ENCODE measurements around the gene TMCO4.
A peak's percentile ranks its signal among the peaks of the same experiment; 100 is the strongest.
"Not testable (repeated sequence)": the region's sequence is repeated elsewhere in the genome, so short reads cannot be mapped to it uniquely, and the experiment has no call there.

Gene TMCO4

GRCh38 chr1:19799230-19800075, at the start of gene TMCO4:
TSS of gene TMCO4 (minus strand) at chr1:19799916. CDS start at chr1:19780758, 19,158 bp downstream.
- peak; percentile 27 for TF ChIP-seq CTCF (conservative IDR thresholded peaks at IDR 0.05; ENCODE audit: control insufficient read depth, insufficient read depth, low read depth, low read length)
- peak; percentile 31 for DNase-seq (ENCODE audit: low read depth)
- peak within 1 kb of the TSS; percentile 48 for H3K4me3 ChIP-seq (ENCODE audit: control insufficient read depth, low read depth, low read length)

DNA sequence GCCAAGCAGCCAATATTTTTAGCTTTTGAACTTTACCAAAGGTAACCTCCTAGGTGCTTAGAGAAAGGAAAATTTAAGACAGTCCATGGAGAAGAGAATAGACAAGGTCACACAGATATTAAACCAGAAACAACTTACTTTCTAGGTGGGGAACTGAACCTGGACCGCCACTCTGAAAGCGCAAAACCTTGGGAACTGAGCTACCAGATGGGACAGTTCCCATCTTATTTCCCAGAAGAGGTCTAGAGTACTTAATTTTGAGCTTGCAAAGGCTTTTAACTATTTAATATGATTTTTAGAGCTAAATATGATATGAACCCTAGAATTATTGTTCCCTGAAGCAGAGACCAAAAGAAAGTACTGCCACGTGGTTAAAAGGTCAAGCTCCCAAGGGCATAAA, 49.6 kb upstream of the TMCO4 start:
- DNase-seq (ENCODE audit: low read depth): not testable (repeated sequence)

GRCh38 chr1:19847334-19847733, 47.6 kb upstream of the TMCO4 start:
- DNase-seq (ENCODE audit: low read depth); H3K4me3 ChIP-seq (ENCODE audit: control insufficient read depth, low read depth, low read length): not testable (repeated sequence)

More for the DNA sequence above, 49.6 kb upstream of the TMCO4 start:
- not testable (repeated sequence) for H3K4me3 ChIP-seq (ENCODE audit: control insufficient read depth, low read depth, low read length)

DNA sequence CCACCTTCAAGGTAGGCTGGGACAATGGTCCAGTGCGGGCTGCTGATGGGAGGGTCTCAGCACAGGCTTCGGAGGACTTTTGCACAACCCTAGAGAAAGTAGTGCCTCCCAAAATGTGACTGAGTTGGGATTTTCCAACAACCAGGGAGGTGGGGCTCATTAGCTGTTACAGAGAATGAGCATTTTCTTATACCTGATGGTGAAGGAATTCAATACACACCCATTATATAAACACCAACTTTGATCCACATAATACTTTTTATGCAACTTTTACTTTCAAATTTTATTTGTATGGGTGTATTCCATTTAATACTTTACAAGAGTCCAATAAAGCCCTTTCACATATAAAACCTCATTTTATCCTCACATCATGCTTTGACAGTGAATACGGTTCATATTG, 46.6 kb upstream of the TMCO4 start:
- no peak overlapping the region for H3K4me3 ChIP-seq (ENCODE audit: control insufficient read depth, low read depth, low read length)
- no peak for TF ChIP-seq CTCF (conservative IDR thresholded peaks at IDR 0.05; ENCODE audit: control insufficient read depth, insufficient read depth, low read depth, low read length)
- DNase-seq (ENCODE audit: low read depth): no peak

GRCh38 chr1:19845555-19845954, 45.8 kb upstream of the TMCO4 start:
- TF ChIP-seq CTCF (conservative IDR thresholded peaks at IDR 0.05; ENCODE audit: control insufficient read depth, insufficient read depth, low read depth, low read length): no peak
- DNase-seq (ENCODE audit: low read depth): no peak
- H3K4me3 ChIP-seq (ENCODE audit: control insufficient read depth, low read depth, low read length): no peak overlapping the region

- H3K4me3 ChIP-seq (ENCODE audit: control insufficient read depth, low read depth, low read length): no peak overlapping the region
- no peak for TF ChIP-seq CTCF (conservative IDR thresholded peaks at IDR 0.05; ENCODE audit: control insufficient read depth, insufficient read depth, low read depth, low read length)
- DNase-seq (ENCODE audit: low read depth): no peak
These were observed 45.2 kb upstream of the TMCO4 start for GRCh38 chr1:19844731-19845495.

DNA sequence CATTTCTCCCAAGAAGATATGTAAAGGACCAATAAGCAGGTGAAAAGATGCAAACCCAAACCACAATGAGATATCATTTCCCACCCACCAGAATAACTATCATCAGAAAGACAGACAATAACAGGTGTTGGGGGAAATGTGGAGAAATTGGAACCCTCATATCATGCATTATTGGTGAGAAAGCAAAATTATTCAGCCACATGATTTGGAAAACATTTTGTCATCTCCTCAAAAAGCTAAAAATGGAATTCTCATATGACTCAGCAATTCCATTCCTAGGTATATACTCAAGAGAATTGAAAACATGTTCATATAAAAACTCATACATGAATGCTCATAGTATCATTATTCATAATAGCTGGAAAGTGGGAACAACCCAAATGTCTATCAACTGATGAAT, 40.5 kb upstream of the TMCO4 start:
- no peak for TF ChIP-seq CTCF (conservative IDR thresholded peaks at IDR 0.05; ENCODE audit: control insufficient read depth, insufficient read depth, low read depth, low read length)
- H3K4me3 ChIP-seq (ENCODE audit: control insufficient read depth, low read depth, low read length): no peak overlapping the region
- DNase-seq (ENCODE audit: low read depth): no peak
